ENCODE results near the gene PIGA. TPM values are rescaled to one million over a fixed set of nuclear protein-coding genes. Genes with fewer than 3 reads are reported as not detected.

PIGA gene, protein sequence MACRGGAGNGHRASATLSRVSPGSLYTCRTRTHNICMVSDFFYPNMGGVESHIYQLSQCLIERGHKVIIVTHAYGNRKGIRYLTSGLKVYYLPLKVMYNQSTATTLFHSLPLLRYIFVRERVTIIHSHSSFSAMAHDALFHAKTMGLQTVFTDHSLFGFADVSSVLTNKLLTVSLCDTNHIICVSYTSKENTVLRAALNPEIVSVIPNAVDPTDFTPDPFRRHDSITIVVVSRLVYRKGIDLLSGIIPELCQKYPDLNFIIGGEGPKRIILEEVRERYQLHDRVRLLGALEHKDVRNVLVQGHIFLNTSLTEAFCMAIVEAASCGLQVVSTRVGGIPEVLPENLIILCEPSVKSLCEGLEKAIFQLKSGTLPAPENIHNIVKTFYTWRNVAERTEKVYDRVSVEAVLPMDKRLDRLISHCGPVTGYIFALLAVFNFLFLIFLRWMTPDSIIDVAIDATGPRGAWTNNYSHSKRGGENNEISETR
- total RNA-seq (2022; extraction: Qiagen RNA extraction; ENCODE audit: low read depth) = 7.6 to 14.6 TPM (median 8.8 TPM) in 5 replicates

DNA sequence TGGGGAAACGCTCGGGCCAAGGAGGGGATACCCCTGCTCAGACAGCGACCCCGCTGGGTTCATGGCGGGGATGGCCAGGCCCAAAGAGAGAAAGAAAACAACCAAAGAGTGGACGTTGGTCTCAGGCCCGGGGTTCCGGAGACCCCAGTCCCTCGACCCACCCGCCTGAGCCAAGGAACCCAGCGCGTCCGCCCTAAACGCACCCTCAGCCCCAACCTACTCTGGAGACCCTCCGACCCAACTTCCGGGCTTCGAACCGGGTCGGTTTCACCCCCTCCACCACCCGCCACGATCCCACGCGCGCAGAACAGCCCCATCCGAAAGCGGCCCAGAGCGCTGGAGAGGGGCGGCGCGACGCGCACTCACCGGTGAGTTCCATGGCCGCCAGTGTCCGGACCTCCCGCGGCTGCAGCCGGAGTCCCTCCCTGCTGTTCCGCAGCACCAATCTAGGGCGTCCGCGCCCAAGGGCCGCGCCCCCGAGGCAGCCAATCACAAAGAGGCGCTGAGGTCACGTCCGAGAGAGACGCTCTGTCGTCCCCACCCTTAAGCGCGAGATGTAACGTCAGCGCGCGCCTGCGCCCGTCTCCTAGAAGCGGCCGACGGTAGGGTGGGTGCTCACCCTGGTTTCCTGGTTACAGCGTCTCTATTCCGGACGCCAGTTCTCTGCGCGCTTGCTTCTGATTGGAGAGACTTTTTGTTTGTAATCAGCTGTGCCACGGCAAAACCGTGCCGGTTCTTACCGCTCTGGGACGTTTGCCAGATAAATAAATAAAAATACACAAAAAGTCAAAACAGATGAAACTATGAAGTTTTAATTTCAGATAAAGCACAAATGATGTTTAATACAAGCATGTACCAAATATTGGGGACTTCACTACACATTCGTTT, at the start of gene PIGA:
PIGA (minus strand) TSS at position 389 of the 888 bp plus-strand sequence. CDS start 3,593 bp downstream, outside the sequence.

DNA sequence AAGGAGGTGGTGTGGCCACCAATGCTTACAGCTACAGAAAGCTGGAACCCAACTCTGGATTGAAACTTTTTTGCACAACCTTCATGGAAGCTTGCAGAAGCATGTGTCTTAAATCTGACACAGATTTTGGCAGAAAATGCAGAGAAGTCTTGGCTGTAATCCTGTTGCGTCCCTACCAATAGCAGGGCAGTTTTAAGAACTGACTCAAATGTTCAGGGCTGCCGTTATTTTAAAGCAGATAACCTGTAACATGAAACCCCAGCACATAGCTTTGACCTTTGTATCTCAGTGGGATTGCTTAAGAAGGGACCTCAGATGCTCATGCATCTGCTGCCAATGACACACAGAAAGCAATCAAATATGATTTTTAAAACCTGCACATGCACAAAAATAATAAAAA, 49.0 kb upstream of the PIGA start, which contains the start of gene VEGFD:
VEGFD (minus strand) TSS at position 110 of the 400 bp plus-strand sequence. CDS start 467 bp downstream, outside the sequence.

DNA sequence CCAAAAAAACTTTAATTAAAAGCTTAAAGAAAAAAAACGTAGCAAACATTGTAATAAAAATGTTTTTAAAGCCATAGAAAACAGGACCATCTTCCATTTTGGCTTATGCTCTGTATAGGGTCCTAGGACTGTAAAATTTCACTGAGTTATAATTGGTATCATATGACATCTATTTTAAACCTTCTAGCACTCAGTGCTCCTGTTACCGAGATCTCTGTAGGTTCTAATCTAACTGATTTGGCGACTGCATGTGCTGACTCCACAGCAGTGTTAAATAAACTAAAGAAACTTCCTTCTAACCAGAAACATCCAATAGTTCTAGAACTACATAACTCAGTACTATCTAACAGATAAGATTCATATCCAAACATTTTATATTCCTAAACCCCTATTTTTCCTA, 19.8 kb downstream of the PIGA start, which contains the start of gene ASB11:
ASB11 (minus strand) TSS at position 132 of the 400 bp plus-strand sequence; CDS start at position 97, 35 bp downstream.

DNA sequence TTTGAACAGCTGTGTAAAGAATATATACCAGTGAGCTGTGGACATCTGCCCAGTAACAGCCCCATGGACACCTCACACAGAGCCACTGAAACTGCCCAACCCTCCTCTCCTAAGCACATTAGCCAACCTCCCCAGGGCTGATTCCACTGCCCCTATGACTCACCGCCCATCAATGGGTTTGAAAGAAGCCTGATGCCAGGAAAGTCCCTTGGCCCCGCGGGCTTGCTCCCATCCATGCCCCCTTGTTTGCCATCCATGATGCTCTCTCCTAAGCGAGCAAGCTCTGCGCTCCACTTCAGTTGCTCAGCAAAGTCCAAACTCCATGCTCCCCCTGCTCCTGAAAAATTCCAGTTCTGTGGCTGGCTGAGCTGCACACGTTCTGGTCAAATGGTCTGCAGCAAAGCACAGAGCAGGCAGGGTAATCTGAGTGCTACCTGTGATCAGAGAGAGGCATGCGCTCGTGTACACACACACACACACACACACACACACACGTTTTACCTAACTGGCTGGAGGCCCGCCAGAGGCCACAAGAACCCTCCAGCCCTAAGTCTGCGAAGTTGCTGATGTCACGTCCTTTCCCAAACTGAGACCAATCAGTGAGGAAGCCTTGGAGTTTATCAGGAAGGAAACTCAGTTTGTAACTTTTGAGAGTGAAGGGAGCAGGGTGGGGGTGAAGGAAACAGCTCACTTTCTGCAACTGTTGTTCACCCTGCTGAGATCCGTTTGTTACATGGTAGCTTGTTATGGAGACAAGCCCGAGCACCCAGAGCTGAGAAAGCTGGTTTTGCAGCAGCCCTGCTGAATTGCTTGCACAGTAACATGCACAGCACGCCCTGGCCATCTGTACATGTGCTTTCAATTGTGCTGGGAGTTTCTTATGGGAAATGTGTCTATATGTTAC, 65.5 kb downstream of the PIGA start, which contains the start of gene ASB9:
ASB9 (minus strand) TSS at position 466 of the 904 bp plus-strand sequence; CDS start at position 257, 209 bp downstream.

Other genes with a start within 250 kb of the PIGA start
- 20.0 to 27.1 TPM (median 21.0 TPM) in 5 replicates for gene ASB9, start 65.4 kb downstream of the PIGA start, total RNA-seq (2022; extraction: Qiagen RNA extraction; ENCODE audit: low read depth)
- 0.03 TPM in 1 of 5 replicates, not detected in the others for gene ASB11, start 19.9 kb downstream of the PIGA start, total RNA-seq (2022; extraction: Qiagen RNA extraction; ENCODE audit: low read depth)
- 0.27 to 0.84 TPM (median 0.32 TPM) in 5 replicates for gene VEGFD, start 48.9 kb upstream of the PIGA start, total RNA-seq (2022; extraction: Qiagen RNA extraction; ENCODE audit: low read depth)
- 49.8 to 58.6 TPM (median 57.7 TPM) in 5 replicates for gene PIR, start 157.8 kb upstream of the PIGA start, total RNA-seq (2022; extraction: Qiagen RNA extraction; ENCODE audit: low read depth)
- gene BMX, start 165.3 kb upstream of the PIGA start, total RNA-seq (2022; extraction: Qiagen RNA extraction; ENCODE audit: low read depth) = not detected in 5 replicates